ENCODE results near the gene OR10H2. TPM values are rescaled to one million over a fixed set of nuclear protein-coding genes. Genes with fewer than 3 reads are reported as not detected.

OR10H2 gene
- total and polyA plus RNA-seq, 3 experiments from 2014 or later, result not detected

DNA sequence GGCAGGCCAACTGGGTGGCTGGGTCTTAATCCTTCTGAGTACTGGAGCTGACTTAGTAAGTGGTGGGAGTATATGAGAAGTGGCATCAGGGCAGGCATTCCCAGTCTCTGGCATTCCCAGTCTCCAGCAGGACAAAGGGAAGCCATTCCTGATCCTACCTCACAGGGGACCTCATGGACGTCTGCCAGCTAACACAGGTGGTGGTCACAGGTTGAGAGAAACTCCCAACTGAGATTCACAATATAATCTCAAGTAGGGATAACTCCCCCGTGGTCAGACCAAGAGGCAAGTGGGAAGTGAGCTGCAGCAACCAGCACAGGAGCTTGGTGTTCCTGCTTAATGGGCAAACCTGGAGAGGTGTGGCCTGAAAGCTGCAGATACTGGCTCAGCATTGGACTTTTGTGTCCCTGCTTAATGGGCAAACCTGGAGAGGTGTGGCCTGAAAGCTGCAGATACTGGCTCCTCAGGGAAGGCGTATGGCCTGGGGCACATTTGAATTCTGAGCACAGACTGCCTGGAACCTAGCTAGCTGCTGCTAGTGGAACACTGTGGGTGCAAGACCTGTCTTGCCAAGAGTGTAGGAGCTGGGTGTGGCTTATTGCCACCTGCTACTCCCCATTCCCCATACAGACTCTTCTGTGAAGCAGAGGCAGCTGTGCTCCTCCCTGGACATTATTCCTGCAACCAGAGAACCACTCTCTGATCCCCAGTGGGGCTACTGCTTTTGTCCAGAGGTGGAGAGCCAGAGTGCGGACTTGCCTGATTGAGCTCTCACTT lies 25.9 kb upstream of the OR10H2 start:
- Histone ChIP-seq H3K4me1 (ENCODE audit: insufficient read depth, low read length) (no peaks in the 10 kb centered on the region), H3K27me3 (ENCODE audit: insufficient read depth, low read length, poor library complexity, severe bottlenecking) (no peaks in the 10 kb centered on the region), H3K9me3 (ENCODE audit: low read length) (no peaks in the 10 kb centered on the region), H3K4me3 (ENCODE audit: low read length) (no peak overlapping the region), H3K36me3 (ENCODE audit: insufficient read depth, low read length) (no peaks in the 10 kb centered on the region), H3K27ac (ENCODE audit: low read depth, low read length) (no peak overlapping the region)
- peaks cover 0 to 1% (median 0%) of the 10 kb centered on the region in 3 donors for H3K36me3 Mint-ChIP-seq
- H3K27me3 Mint-ChIP-seq, result peaks cover 15 to 52% of the 10 kb centered on the region in 2 donors
- H3K9me3 Mint-ChIP-seq, result peaks cover 0 to 7% (median 6%) of the 10 kb centered on the region in 5 donors
- CTCF ChIA-PET, result no interaction called here
- DNase-seq, result no peak
- peaks cover 0 to 4% (median 1%) of the 10 kb centered on the region in 3 donors for H3K4me1 Mint-ChIP-seq
- H3K4me3 Mint-ChIP-seq, result no peak overlapping the region
- POLR2A ChIA-PET, result no interaction called here
- no peak overlapping the region for H3K27ac Mint-ChIP-seq

DNA sequence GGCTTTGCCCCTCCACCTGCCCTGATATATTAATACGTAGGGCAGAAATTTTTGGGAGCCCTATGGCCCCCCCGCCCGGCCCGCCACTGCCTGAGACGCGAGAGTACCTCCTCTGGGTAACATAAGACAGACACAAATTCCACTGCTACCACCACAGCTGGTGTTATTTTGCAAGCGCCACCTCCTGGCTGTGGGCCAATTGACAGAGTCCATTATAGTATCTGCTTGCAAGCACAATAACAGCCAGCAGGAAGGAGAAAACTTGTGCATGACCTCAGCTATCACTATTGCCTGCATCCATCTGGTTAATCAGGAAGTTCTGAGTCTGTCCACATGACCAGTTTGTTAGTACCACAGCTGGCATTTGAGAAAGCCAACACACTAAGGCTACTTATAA lies 25.3 kb upstream of the OR10H2 start:
- Mint-ChIP-seq H3K9me3 (peaks cover 0 to 9% (median 7%) of the 10 kb centered on the region in 5 donors), H3K4me3 (no peak overlapping the region), H3K27me3 (peaks cover 15 to 50% of the 10 kb centered on the region in 2 donors), H3K36me3 (no peaks in the 10 kb centered on the region), H3K27ac (no peak overlapping the region), H3K4me1 (peaks cover 0 to 4% (median 1%) of the 10 kb centered on the region in 3 donors)
- CTCF ChIA-PET, result no interaction called here
- no peak overlapping the region for H3K27ac ChIP-seq (ENCODE audit: low read depth, low read length)
- H3K27me3 ChIP-seq (ENCODE audit: insufficient read depth, low read length, poor library complexity, severe bottlenecking), result no peaks in the 10 kb centered on the region
- H3K4me1 ChIP-seq (ENCODE audit: insufficient read depth, low read length), result no peaks in the 10 kb centered on the region
- DNase-seq, result peak in 1 of 5 donors; percentile 55
- H3K4me3 ChIP-seq (ENCODE audit: low read length), result no peak overlapping the region
- H3K9me3 ChIP-seq (ENCODE audit: low read length), result no peaks in the 10 kb centered on the region
- H3K36me3 ChIP-seq (ENCODE audit: insufficient read depth, low read length), result no peaks in the 10 kb centered on the region
- POLR2A ChIA-PET, result no interaction called here

DNA sequence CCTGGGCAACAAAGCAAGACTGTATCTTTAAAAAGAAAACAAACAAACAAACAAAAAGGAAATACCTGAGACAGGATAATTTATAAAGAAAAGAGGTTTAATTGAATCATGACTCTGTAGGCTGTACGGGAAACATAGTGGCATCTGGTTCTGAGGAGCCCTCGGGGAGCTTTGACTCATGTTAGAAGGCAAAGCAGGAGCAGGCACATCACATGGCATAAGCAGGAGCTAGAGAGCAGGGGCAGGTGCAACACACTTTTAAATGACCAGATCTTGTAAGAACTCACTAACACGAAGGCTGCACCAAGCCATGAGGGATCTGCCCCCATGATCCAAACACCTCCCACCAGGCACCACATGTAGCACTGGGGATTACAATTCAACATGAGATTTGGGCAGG lies 13.2 kb upstream of the OR10H2 start:
- H3K4me3 ChIP-seq (ENCODE audit: low read length), result no peak overlapping the region
- no peaks in the 10 kb centered on the region for H3K4me1 Mint-ChIP-seq
- no peak for DNase-seq
- H3K27ac Mint-ChIP-seq, result no peak overlapping the region
- H3K36me3 ChIP-seq (ENCODE audit: insufficient read depth, low read length), result no peaks in the 10 kb centered on the region
- no peaks in the 10 kb centered on the region for H3K27me3 ChIP-seq (ENCODE audit: insufficient read depth, low read length, poor library complexity, severe bottlenecking)
- H3K9me3 ChIP-seq (ENCODE audit: low read length), result no peaks in the 10 kb centered on the region
- peaks cover 9 to 30% of the 10 kb centered on the region in 2 donors for H3K27me3 Mint-ChIP-seq
- peaks cover 0 to 2% (median 0%) of the 10 kb centered on the region in 5 donors for H3K9me3 Mint-ChIP-seq
- CTCF ChIA-PET, result no interaction called here
- no peak overlapping the region for H3K4me3 Mint-ChIP-seq
- no peaks in the 10 kb centered on the region for H3K36me3 Mint-ChIP-seq
- POLR2A ChIA-PET, result no interaction called here
- no peaks in the 10 kb centered on the region for H3K4me1 ChIP-seq (ENCODE audit: insufficient read depth, low read length)
- H3K27ac ChIP-seq (ENCODE audit: low read depth, low read length), result no peak overlapping the region

DNA sequence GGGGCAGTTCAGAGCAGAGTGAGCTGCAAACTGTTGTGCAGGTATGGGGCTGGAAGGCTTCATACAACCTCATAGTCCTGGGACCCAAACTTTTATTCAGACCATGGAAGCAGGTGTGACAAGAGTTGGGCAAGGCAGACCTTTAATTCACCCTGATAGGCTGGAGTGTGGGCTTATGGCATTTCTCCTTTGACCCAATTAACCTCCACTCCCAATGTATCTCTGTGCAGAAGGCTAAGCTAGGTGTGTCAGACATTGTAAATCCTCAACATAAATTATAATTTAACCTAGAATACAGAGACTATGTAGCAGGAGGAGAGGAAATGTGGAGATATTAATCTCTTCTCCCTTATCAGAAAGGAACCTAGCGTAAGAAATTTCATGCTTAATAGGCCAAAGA lies 12.2 kb upstream of the OR10H2 start:
- H3K4me3 Mint-ChIP-seq, result no peak overlapping the region
- Histone ChIP-seq H3K36me3 (ENCODE audit: insufficient read depth, low read length) (no peaks in the 10 kb centered on the region), H3K4me3 (ENCODE audit: low read length) (no peak overlapping the region), H3K27ac (ENCODE audit: low read depth, low read length) (no peak overlapping the region), H3K9me3 (ENCODE audit: low read length) (no peaks in the 10 kb centered on the region), H3K27me3 (ENCODE audit: insufficient read depth, low read length, poor library complexity, severe bottlenecking) (no peaks in the 10 kb centered on the region), H3K4me1 (ENCODE audit: insufficient read depth, low read length) (no peaks in the 10 kb centered on the region)
- ChIA-PET POLR2A (no interaction called here), CTCF (no interaction called here)
- no peak overlapping the region for H3K27ac Mint-ChIP-seq
- DNase-seq, result no peak
- H3K27me3 Mint-ChIP-seq, result peaks cover 9 to 25% of the 10 kb centered on the region in 2 donors
- no peaks in the 10 kb centered on the region for H3K36me3 Mint-ChIP-seq
- no peaks in the 10 kb centered on the region for H3K4me1 Mint-ChIP-seq
- peaks cover 0 to 2% (median 0%) of the 10 kb centered on the region in 5 donors for H3K9me3 Mint-ChIP-seq

DNA sequence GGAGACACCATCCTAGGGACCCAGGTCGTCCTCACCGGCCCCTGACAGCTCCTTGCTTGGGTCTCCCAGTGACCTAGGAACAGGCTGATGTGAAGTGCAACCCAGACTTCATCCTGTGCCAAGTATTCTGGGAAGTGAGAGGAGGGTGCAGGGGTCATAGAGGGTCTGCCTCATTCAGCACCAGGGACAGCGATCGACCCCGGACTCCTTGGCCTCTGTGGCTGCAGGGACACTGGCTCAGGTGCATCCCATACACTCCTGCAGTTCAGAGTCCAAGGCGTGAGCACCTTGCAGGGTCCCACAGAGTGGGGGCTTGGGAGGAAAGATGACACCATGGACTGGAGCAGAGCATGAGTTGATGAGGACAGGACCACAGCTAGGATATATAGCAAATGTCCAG lies 10.0 kb upstream of the OR10H2 start:
- Mint-ChIP-seq H3K4me3 (no peak overlapping the region), H3K9me3 (peaks cover 0 to 2% (median 0%) of the 10 kb centered on the region in 5 donors), H3K4me1 (no peaks in the 10 kb centered on the region), H3K27ac (no peak overlapping the region), H3K36me3 (no peaks in the 10 kb centered on the region), H3K27me3 (peaks cover 16 to 30% of the 10 kb centered on the region in 2 donors)
- DNase-seq, result no peak
- Histone ChIP-seq H3K27ac (ENCODE audit: low read depth, low read length) (no peak overlapping the region), H3K4me1 (ENCODE audit: insufficient read depth, low read length) (no peaks in the 10 kb centered on the region), H3K4me3 (ENCODE audit: low read length) (no peak overlapping the region), H3K9me3 (ENCODE audit: low read length) (no peaks in the 10 kb centered on the region), H3K36me3 (ENCODE audit: insufficient read depth, low read length) (no peaks in the 10 kb centered on the region), H3K27me3 (ENCODE audit: insufficient read depth, low read length, poor library complexity, severe bottlenecking) (no peaks in the 10 kb centered on the region)
- ChIA-PET CTCF (no interaction called here), POLR2A (no interaction called here)

DNA sequence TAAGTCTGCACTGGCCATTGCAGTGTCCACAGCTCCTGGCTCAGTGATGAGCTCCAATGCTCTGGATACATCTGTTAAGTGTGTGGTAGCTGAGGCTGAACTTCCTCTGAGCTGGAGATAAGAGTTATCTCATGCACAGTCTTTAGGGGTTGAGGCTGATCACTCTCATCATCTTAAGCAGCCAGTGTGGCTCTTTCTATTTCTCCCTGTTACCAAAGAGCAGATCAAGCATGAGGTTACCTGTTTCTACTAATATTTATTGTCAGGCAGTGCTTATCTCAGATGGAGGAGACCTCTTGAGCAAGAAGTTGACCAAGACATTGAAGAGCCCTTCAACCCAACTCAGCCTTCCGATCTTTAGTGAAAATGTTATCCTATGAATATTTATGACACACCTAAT lies 6.6 kb upstream of the OR10H2 start:
- Mint-ChIP-seq H3K4me1 (no peaks in the 10 kb centered on the region), H3K27ac (no peak overlapping the region), H3K27me3 (peaks cover 18 to 45% of the 10 kb centered on the region in 2 donors), H3K9me3 (peaks cover 0 to 2% (median 0%) of the 10 kb centered on the region in 5 donors), H3K4me3 (no peak overlapping the region), H3K36me3 (no peaks in the 10 kb centered on the region)
- POLR2A ChIA-PET, result no interaction called here
- Histone ChIP-seq H3K4me3 (ENCODE audit: low read length) (no peak overlapping the region), H3K9me3 (ENCODE audit: low read length) (no peaks in the 10 kb centered on the region), H3K36me3 (ENCODE audit: insufficient read depth, low read length) (no peaks in the 10 kb centered on the region), H3K27me3 (ENCODE audit: insufficient read depth, low read length, poor library complexity, severe bottlenecking) (no peaks in the 10 kb centered on the region), H3K27ac (ENCODE audit: low read depth, low read length) (no peak overlapping the region), H3K4me1 (ENCODE audit: insufficient read depth, low read length) (no peaks in the 10 kb centered on the region)
- no peak for DNase-seq
- CTCF ChIA-PET, result interaction anchor here (0.5 kb wide), 1 partner anchor 234 kb away, joined by 3 read pairs; no protein-coding TSS in a partner anchor

DNA sequence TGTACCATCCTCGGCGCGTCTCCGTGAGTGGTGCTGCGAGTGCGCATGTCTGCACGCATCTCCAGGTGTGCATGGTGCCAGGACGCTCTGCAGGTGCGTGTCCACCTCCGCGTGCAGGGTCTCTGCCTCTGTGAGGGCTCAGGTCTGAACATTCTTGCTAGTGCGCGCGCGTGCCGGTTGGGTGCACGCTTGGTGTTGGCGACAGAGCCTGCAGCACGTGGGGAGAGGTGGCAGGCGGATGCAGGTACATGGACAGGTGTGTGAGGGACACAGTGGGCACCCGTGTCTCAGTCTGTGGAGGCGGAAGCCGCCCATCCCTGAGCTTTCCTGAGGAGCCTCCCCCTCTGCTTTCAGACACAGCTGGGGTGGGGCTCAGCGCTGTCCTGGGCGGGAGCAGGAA lies 4.9 kb upstream of the OR10H2 start:
- POLR2A ChIA-PET, result no interaction called here
- peaks cover 19 to 55% of the 10 kb centered on the region in 2 donors for H3K27me3 Mint-ChIP-seq

DNA sequence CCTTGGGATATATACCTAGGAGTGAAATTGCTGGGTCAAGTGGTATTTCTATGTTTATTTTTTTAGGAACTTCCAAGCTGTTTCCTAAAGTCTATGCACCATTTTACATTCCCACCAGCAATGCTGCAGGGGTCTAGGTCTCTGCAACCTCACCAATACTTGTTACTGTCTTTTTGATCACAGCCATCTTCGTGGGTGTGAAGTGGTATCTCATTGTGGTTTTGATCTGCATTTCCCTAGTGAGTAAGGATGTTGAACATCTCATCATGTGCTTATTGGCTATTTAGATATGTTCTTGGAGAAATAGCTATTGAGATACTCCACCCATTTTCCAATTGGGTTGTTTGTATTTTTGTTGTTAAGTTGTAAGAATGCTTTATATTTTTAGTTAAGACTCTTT lies 2.7 kb downstream of the OR10H2 start:
- Histone ChIP-seq H3K27ac (ENCODE audit: low read depth, low read length) (no peak overlapping the region), H3K9me3 (ENCODE audit: low read length) (no peaks in the 10 kb centered on the region), H3K36me3 (ENCODE audit: insufficient read depth, low read length) (no peaks in the 10 kb centered on the region), H3K27me3 (ENCODE audit: insufficient read depth, low read length, poor library complexity, severe bottlenecking) (no peaks in the 10 kb centered on the region), H3K4me3 (ENCODE audit: low read length) (no peak overlapping the region), H3K4me1 (ENCODE audit: insufficient read depth, low read length) (no peaks in the 10 kb centered on the region)
- peaks cover 0 to 7% (median 0%) of the 10 kb centered on the region in 5 donors for H3K9me3 Mint-ChIP-seq
- H3K4me1 Mint-ChIP-seq, result peaks cover 13 to 23% (median 15%) of the 10 kb centered on the region in 3 donors
- no peaks in the 10 kb centered on the region for H3K36me3 Mint-ChIP-seq
- peak overlapping the region in 2 of 7 donors; percentile 40 to 51 for H3K4me3 Mint-ChIP-seq
- peak overlapping the region in 1 of 8 donors; percentile 44 for H3K27ac Mint-ChIP-seq
- ChIA-PET POLR2A (no interaction called here), CTCF (no interaction called here)
- H3K27me3 Mint-ChIP-seq, result peaks cover 11 to 39% of the 10 kb centered on the region in 2 donors
- DNase-seq, result no peak

More for the DNA sequence above, 4.9 kb upstream of the OR10H2 start:
- Mint-ChIP-seq H3K4me1 (peaks cover 0 to 9% (median 3%) of the 10 kb centered on the region in 3 donors), H3K36me3 (no peaks in the 10 kb centered on the region), H3K27ac (no peak overlapping the region), H3K4me3 (no peak overlapping the region), H3K9me3 (peaks cover 0 to 2% (median 0%) of the 10 kb centered on the region in 5 donors)
- DNase-seq, result no peak
- no peaks in the 10 kb centered on the region for H3K36me3 ChIP-seq (ENCODE audit: insufficient read depth, low read length)
- H3K27me3 ChIP-seq (ENCODE audit: insufficient read depth, low read length, poor library complexity, severe bottlenecking), result no peaks in the 10 kb centered on the region
- no peak overlapping the region for H3K27ac ChIP-seq (ENCODE audit: low read depth, low read length)
- H3K4me1 ChIP-seq (ENCODE audit: insufficient read depth, low read length), result no peaks in the 10 kb centered on the region
- H3K9me3 ChIP-seq (ENCODE audit: low read length), result no peaks in the 10 kb centered on the region
- CTCF ChIA-PET, result no interaction called here
- H3K4me3 ChIP-seq (ENCODE audit: low read length), result no peak overlapping the region
